Ecto neural progenitor cell (in vitro differentiated cells): ENCODE results near the gene SPAG6.

Experiments
- DNase-seq: peaks from one replicate; pipeline ENCODE4 v3.0.0-alpha.2; 2018; ENCODE audit warnings: low spot score

Gene SPAG6

DNA sequence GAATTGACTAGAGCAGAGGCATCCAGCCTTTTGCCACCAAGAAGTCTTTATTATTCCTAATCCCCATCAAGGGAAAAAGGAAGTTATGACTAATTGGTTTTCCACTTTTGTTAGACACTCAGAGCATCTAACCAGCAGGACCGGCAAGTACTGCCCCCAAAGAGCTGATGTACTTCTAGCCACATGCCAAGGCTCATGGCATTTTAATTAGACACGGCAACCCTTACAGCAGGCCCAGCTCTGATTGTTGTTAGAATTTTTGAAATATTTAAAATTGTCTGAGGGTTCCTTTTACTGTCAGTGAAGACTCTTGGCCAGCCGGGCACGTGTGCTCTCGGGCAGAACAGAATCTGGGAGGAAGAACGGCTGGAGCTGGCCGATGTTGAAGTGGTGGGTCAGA lies 114.8 kb downstream of the SPAG6 start:
- DNase-seq = no peak

GRCh38 chr10:22460531-22461403 lies 115.5 kb downstream of the SPAG6 start:
- no peak for DNase-seq

- no peak for DNase-seq
Observed at GRCh38 chr10:22461891-22462290, 116.6 kb downstream of the SPAG6 start.

GRCh38 chr10:22463255-22463654 lies 118.0 kb downstream of the SPAG6 start:
- no peak for DNase-seq

GRCh38 chr10:22464966-22465629 lies 119.8 kb downstream of the SPAG6 start:
- DNase-seq = no peak

- no peak for DNase-seq
Observed at GRCh38 chr10:22466763-22467334, 121.6 kb downstream of the SPAG6 start.
